ENCODE data around the gene SPON1. TPM values are rescaled to one million over a fixed set of nuclear protein-coding genes. Genes with fewer than 3 reads are reported as not detected.

Gene SPON1
- polyA plus RNA-seq, 12 donors = 16.9 to 41.4 (median 23.0) TPM; not detected in 1

GRCh38 chr11:13941775-13942174 is 20.7 kb upstream of the SPON1 start:
- DNase-seq = no peak

- no peak for DNase-seq
These were observed 20.1 kb upstream of the SPON1 start for GRCh38 chr11:13942378-13942777.

- no peak for DNase-seq
These were observed 19.5 kb upstream of the SPON1 start for GRCh38 chr11:13942971-13943381.

GRCh38 chr11:13944016-13944415 is 18.5 kb upstream of the SPON1 start:
- no peak for DNase-seq

GRCh38 chr11:13944911-13945425 is 17.6 kb upstream of the SPON1 start:
- DNase-seq = peak; percentile 51

- DNase-seq = no peak
These were observed 15.1 kb upstream of the SPON1 start for GRCh38 chr11:13947379-13947778.

- no peak for DNase-seq
These were observed 12.6 kb upstream of the SPON1 start for GRCh38 chr11:13949876-13950275.

GRCh38 chr11:13952221-13952620 is 10.3 kb upstream of the SPON1 start:
- DNase-seq = no peak

- DNase-seq = no peak
These were observed 9.9 kb upstream of the SPON1 start for GRCh38 chr11:13952668-13953067.

GRCh38 chr11:13954591-13954990 is 7.9 kb upstream of the SPON1 start:
- DNase-seq = no peak

- DNase-seq = peak; percentile 70
These were observed 6.5 kb upstream of the SPON1 start for GRCh38 chr11:13955971-13956421.

- no peak for DNase-seq
These were observed 5.5 kb upstream of the SPON1 start for GRCh38 chr11:13956988-13957387.

- no peak for DNase-seq
These were observed 3.7 kb upstream of the SPON1 start for GRCh38 chr11:13958641-13959400.

- DNase-seq = no peak
These were observed 343 bp upstream of the SPON1 start for GRCh38 chr11:13962198-13962561.

GRCh38 chr11:13963169-13963948 is 836 bp downstream of the SPON1 start:
- DNase-seq = peak; percentile 41

GRCh38 chr11:13963949-13964770 is 1.6 kb downstream of the SPON1 start:
- DNase-seq = peak; percentile 10

- no peak for DNase-seq
These were observed 2.2 kb downstream of the SPON1 start for GRCh38 chr11:13964771-13965074.

- DNase-seq = no peak
These were observed 2.8 kb downstream of the SPON1 start for GRCh38 chr11:13965337-13965736.

- no peak for DNase-seq
These were observed 3.5 kb downstream of the SPON1 start for GRCh38 chr11:13966013-13966412.

GRCh38 chr11:13966486-13966885 is 4.0 kb downstream of the SPON1 start:
- DNase-seq = no peak

GRCh38 chr11:13970986-13971385 is 8.5 kb downstream of the SPON1 start:
- DNase-seq = no peak

Data from muscle of arm (tissue), 12 donors.